ENCODE results near the gene PRPF8. TPM values are rescaled to one million over a fixed set of nuclear protein-coding genes. Genes with fewer than 3 reads are reported as not detected.

PRPF8 gene
- total RNA-seq, 1 donor from 2014 or later = 136 TPM

DNA sequence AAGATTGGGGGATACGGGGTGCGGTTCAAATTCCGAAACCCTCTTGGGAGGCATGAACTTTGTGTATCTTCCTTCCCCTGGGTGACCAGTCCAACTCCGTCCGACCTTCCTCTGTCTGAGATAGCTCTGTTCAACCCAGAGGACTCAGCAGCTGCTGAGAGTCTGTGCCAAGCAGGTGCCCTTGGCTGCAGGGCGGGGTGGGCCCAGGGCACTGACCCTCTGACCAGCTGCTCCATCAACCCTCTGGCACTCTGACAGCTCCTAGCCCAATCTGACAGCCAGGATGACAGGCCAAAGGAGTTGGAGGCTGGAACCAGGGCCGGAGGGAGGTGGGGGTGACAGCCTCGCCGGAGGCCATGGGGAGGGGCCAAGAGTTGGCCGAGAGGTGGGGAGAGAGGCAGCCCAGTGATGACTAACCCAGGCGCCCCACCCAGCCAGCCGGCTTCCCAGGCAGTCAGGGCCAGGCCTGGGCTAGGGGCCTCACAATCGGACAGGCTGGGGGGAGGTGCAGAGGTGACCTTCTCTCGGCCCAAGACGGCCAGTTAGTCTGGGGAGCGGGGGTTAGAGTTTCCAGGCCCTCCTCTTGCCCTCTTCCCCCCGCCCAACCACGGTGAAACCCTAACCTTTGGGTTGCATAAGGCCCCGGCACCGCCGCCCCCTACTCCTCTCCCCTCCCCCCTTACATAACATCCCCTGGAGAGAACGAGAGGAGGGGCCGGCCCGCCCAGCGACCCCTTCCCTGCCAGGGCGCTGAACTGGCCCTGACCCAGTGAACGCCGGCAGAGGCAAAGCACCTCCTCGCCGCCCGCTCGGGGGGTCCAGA is 30.5 kb upstream of the PRPF8 start:
- Histone ChIP-seq H3K4me3 (peak overlapping the region; percentile 95), H3K27me3 (ENCODE audit: low read depth) (no peaks in the 10 kb centered on the region), H3K36me3 (peaks cover 35% of the 10 kb centered on the region), H3K27ac (replicated peaks) (peak overlapping the region; percentile 100), H3K4me1 (peaks cover 74% of the 10 kb centered on the region), H3K9me3 (replicated peaks) (no peaks in the 10 kb centered on the region)
- intact Hi-C loops (cut with micrococcal nuclease) = no loop called here
- no peak for TF ChIP-seq CTCF (IDR thresholded peaks at IDR 0.05; ENCODE audit: borderline replicate concordance)
- peak; percentile 94 for DNase-seq

DNA sequence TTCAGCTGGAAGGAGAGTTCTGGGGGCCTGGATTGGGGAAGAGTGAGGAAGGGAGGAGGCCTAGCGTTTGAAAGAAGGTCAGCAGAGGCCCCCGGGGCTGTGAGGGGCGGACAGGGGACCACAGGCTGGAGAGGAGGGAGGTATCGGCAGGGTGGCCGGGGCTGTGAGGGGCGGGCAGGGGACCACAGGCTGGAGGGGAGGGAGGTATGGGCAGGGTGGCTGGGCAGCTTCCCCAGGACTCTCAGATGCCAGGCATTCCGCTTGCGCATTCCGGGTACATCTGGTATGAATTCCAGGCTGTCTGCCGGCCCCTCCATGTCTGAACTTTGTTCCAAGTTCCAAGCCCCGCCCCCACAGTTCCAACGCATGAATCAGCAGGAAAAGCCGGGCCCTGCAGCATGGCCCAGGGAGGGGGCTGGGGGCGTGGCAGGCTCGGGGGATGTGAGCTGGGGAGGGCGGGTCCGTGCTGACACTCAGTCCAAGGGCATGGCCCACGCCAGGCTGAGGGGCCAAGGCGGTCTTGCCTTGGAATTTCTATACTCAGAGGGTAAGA is 29.8 kb upstream of the PRPF8 start:
- no peak for TF ChIP-seq CTCF (IDR thresholded peaks at IDR 0.05; ENCODE audit: borderline replicate concordance)
- Histone ChIP-seq H3K4me3 (peak overlapping the region; percentile 95), H3K9me3 (replicated peaks) (no peaks in the 10 kb centered on the region), H3K4me1 (peaks cover 81% of the 10 kb centered on the region), H3K36me3 (peaks cover 35% of the 10 kb centered on the region), H3K27me3 (ENCODE audit: low read depth) (no peaks in the 10 kb centered on the region), H3K27ac (replicated peaks) (peak overlapping the region; percentile 100)
- peak; percentile 99 for DNase-seq
- intact Hi-C loops (cut with micrococcal nuclease) = no loop called here

DNA sequence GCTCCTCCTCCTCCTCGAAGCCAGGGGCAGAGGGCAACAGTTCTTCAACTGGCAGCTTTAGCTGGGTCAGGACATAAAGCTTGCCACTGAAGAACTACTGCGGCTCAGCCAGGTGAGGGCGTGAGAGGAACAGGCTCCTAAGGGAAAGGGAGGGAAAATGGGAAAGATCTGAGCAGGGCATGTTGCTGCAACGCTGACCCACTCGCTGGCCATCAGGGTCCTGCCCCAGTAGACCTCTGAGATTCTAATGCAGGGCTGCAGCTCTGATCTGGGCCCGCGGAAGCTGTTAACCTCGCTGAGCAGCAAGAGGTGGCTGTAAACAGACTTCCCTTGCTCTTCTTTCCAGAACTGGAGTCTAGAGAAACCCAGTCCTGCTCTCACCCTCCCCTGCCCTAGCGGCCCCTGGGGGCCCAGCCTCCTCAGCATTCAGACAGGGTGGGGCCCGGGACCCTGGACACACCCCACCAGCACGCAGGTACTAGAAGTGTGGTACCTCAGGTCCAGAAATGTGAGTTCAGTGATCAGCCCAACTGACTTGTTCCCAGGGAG is 29.3 kb upstream of the PRPF8 start:
- TF ChIP-seq CTCF (IDR thresholded peaks at IDR 0.05; ENCODE audit: borderline replicate concordance) = peak; percentile 31
- DNase-seq = no peak
- Histone ChIP-seq H3K4me3 (peak overlapping the region; percentile 95), H3K4me1 (peaks cover 84% of the 10 kb centered on the region), H3K27ac (replicated peaks) (peak overlapping the region; percentile 100), H3K27me3 (ENCODE audit: low read depth) (no peaks in the 10 kb centered on the region), H3K36me3 (peaks cover 35% of the 10 kb centered on the region), H3K9me3 (replicated peaks) (no peaks in the 10 kb centered on the region)
- intact Hi-C loops (cut with micrococcal nuclease) = no loop called here

DNA sequence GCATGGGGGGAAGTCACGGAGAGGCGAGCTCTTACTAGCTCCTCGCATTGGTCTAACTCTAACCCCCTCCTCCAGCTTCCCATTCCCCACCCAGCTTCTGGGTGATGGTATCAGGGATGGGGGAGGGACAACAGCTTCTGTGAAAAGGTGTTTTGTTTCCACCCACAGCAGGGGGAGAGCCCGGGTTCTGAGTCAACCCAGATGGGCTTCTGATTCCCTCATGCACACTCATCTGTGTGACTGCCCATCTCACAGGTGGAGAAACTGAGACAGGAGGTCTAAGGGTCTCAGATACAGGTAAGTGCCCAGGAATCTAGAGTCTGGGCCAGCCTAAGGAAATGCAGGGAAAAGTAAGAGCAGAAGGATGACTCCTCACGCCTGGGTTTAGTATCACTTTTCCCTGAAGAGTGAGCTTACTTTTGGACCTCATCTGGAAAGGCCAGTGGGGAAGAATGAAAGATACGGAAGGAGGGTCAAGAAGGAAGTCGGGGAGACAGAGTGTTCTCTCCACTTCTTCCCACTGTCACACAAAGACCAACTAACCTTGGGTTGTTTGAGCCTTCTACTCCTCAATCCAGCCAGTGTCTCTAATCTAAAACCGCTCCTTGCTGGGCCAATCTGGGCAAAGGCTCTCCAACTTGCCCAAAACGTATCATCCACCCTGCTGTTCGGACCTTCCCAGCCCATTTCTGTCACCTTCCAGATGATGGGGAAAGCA is 28.7 kb upstream of the PRPF8 start:
- no peaks in the 10 kb centered on the region for H3K9me3 ChIP-seq (replicated peaks)
- intact Hi-C loops (cut with micrococcal nuclease) = no loop called here
- no peak for TF ChIP-seq CTCF (IDR thresholded peaks at IDR 0.05; ENCODE audit: borderline replicate concordance)
- H3K36me3 ChIP-seq = peaks cover 35% of the 10 kb centered on the region
- DNase-seq = no peak
- H3K27me3 ChIP-seq (ENCODE audit: low read depth) = no peaks in the 10 kb centered on the region
- peaks cover 82% of the 10 kb centered on the region for H3K4me1 ChIP-seq
- peak overlapping the region; percentile 100 for H3K27ac ChIP-seq (replicated peaks)
- H3K4me3 ChIP-seq = peak overlapping the region; percentile 95

- Histone ChIP-seq H3K4me1 (peaks cover 71% of the 10 kb centered on the region), H3K9me3 (replicated peaks) (no peaks in the 10 kb centered on the region), H3K36me3 (peaks cover 40% of the 10 kb centered on the region), H3K27me3 (ENCODE audit: low read depth) (no peaks in the 10 kb centered on the region), H3K27ac (replicated peaks) (peak overlapping the region; percentile 100), H3K4me3 (peak overlapping the region; percentile 95)
- intact Hi-C loops (cut with micrococcal nuclease) = no loop called here
- DNase-seq = no peak
- TF ChIP-seq CTCF (IDR thresholded peaks at IDR 0.05; ENCODE audit: borderline replicate concordance) = no peak
Observed at GRCh38 chr17:1712271-1712670, 27.6 kb upstream of the PRPF8 start.

All from left ventricle myocardium inferior (tissue), 1 donor.